ENCODE results near the gene IL9.
"Not testable (repeated sequence)": the region's sequence is repeated elsewhere in the genome, so short reads cannot be mapped to it uniquely, and the experiment has no call there.

The IL9 gene

DNA sequence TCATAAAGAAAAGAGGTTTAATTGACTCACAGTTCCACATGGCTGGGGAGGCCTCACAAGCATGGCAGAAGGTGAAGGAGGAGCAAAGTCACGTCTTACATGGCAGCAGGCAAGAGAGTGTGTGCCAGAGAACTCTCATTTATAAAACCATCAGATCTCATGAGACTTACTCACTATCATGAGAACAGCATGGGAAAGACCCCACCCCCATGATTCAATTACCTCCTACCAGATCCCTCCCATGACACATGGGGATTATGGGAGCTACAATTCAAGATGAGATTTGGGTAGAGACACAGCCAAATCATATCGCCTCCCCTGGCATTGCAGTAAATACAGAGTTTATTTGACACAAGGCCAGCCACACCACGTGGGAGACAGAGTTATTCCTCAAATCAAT, 36.5 kb downstream of the IL9 start:
- not testable (repeated sequence) for H3K14ac ChIP-seq (ENCODE audit: low read length); H4K91ac ChIP-seq (ENCODE audit: low read depth, low read length, poor library complexity); H3K23ac ChIP-seq (ENCODE audit: low read depth, low read length, poor library complexity); H2AK5ac ChIP-seq (ENCODE audit: low read depth, low read length); H2BK12ac ChIP-seq (ENCODE audit: low read length); H3K27me3 ChIP-seq (ENCODE audit: control insufficient read depth in 3 of 3, insufficient read depth in 3 of 3, low read depth in 1 of 3, low read length in 3 of 3); H3K9ac ChIP-seq (ENCODE audit: low read depth, low read length, poor library complexity); H3K9me3 ChIP-seq (replicated peaks in 1 of 2; ENCODE audit: control insufficient read depth in 2 of 2, insufficient read depth in 1 of 2, low read depth in 1 of 2, low read length in 2 of 2); H3K79me1 ChIP-seq (ENCODE audit: low read depth, low read length); H3K18ac ChIP-seq (ENCODE audit: low read length); H3K27ac ChIP-seq (replicated peaks; ENCODE audit: low read length); H2AFZ ChIP-seq (ENCODE audit: low read length); H3K4me2 ChIP-seq (ENCODE audit: insufficient read depth, low read length, poor library complexity, severe bottlenecking); H3K4ac ChIP-seq (ENCODE audit: low read length); H2BK5ac ChIP-seq (ENCODE audit: low read length); H3K36me3 ChIP-seq (replicated peaks in 1 of 2; ENCODE audit: control insufficient read depth in 2 of 2, insufficient read depth in 2 of 2, low read length in 2 of 2); H2BK15ac ChIP-seq (ENCODE audit: low read length); H4K8ac ChIP-seq (ENCODE audit: low read depth, low read length); H3K4me3 ChIP-seq (ENCODE audit: low read length in 2 of 2); H2BK120ac ChIP-seq (ENCODE audit: low read depth, low read length); H3K4me1 ChIP-seq (ENCODE audit: control insufficient read depth in 2 of 2, insufficient read depth in 1 of 2, low read depth in 1 of 2, low read length in 2 of 2); DNase-seq (ENCODE audit: low spot score)
- WGBS, 2 donors (ENCODE audit: extremely low coverage in 2 of 2, insufficient read length in 2 of 2, insufficient replicate concordance in 1 of 2), result no CpG with 5 or more reads among the region's 3 CpGs

DNA sequence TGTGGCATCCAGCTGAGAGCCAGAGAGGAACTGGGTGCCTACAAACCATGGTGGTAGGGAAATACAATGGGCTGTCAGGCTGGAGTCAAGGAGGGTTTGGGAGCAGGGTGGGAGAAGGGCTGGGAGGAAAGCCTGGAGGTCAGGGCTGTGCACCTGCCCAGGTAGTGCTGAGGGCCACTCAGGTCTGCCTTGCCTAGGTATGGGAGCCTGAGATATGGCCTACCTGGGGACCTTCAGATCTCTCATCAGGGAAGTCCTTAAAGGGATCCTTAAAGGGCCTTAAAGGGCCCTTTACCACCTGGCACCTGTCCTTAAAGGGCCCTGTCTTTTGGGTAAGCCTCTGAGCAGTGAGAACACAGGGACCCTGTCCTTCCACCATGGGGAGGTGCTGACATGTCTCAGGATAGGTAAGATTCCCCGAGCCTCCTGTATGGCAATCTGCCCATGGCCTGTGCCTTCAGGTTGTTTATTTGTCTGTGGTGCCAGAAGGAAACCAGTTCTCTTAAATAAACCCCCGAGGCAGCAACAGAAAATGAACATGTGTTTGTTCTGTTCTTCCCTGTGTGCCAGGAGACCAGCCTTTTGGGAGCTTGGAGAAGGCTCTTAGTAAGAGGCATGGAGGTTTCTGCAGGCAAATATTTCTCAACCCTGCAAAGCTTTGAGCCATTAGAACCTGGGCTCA, 37.9 kb downstream of the IL9 start:
- no peaks in the 10 kb centered on the region for H3K9me3 ChIP-seq (replicated peaks in 1 of 2; ENCODE audit: control insufficient read depth in 2 of 2, insufficient read depth in 1 of 2, low read depth in 1 of 2, low read length in 2 of 2)
- DNase-seq (ENCODE audit: low spot score), result no peak
- no peak overlapping the region for H4K91ac ChIP-seq (ENCODE audit: low read depth, low read length, poor library complexity)

DNA sequence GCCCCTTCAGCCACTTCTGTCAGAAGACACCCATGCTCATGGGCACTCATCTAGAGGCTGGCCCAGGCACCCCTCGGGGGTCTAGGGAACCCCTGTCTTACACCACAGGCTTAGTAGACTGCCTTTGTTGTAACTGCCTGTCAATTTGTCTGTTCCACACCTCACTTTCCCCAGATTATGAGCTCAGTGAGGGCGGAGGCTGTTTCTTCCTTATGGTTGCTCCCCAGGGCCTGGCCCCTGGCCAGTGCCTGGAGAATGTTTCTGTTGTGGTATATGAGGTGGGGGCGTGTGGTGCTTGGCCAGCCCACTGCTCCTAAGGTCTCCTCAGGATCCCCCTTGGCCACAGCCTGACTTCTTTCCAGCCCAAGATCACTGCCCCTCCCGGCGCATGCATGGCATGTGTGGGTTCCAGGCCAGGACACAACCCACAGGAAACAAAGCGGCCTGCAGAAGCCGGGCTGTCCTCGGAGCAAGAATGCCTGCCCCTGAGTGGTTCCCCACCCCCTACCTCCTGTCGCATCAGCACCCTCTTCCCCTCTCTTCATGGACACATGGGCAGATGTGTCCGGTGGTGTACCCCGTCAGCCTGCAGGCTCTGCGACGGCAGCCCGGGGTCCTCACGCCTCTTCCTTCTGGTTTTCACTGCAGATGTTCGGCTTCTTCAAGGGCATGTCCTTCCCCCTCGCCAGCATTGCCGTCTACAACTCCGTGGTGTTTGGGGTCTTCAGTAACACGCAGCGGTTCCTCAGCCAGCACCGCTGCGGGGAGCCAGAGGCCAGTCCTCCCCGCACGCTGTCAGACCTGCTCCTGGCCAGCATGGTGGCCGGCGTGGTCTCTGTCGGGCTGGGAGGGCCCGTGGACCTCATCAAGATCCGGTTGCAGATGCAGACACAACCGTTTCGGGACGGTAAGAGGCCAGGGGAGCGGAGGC, 43.5 kb downstream of the IL9 start:
- H3K36me3 ChIP-seq (replicated peaks in 1 of 2; ENCODE audit: control insufficient read depth in 2 of 2, insufficient read depth in 2 of 2, low read length in 2 of 2), result no peaks in the 10 kb centered on the region
- no peak overlapping the region for H4K8ac ChIP-seq (ENCODE audit: low read depth, low read length)
- no peaks in the 10 kb centered on the region for H3K9me3 ChIP-seq (replicated peaks in 1 of 2; ENCODE audit: control insufficient read depth in 2 of 2, insufficient read depth in 1 of 2, low read depth in 1 of 2, low read length in 2 of 2)
- H2BK12ac ChIP-seq (ENCODE audit: low read length), result no peak overlapping the region
- H2BK5ac ChIP-seq (ENCODE audit: low read length), result no peak overlapping the region
- no peaks in the 10 kb centered on the region for H3K79me1 ChIP-seq (ENCODE audit: low read depth, low read length)
- no peak overlapping the region for H2BK15ac ChIP-seq (ENCODE audit: low read length)
- no peaks in the 10 kb centered on the region for H3K27me3 ChIP-seq (ENCODE audit: control insufficient read depth in 3 of 3, insufficient read depth in 3 of 3, low read depth in 1 of 3, low read length in 3 of 3)
- no peak overlapping the region for H3K18ac ChIP-seq (ENCODE audit: low read length)
- H2AK5ac ChIP-seq (ENCODE audit: low read depth, low read length), result peak overlapping the region; percentile 32
- H3K23ac ChIP-seq (ENCODE audit: low read depth, low read length, poor library complexity), result no peak overlapping the region
- H3K4ac ChIP-seq (ENCODE audit: low read length), result peak overlapping the region; percentile 6
- no CpG with 5 or more reads among the region's 34 CpGs for WGBS, 2 donors (ENCODE audit: extremely low coverage in 2 of 2, insufficient read length in 2 of 2, insufficient replicate concordance in 1 of 2)
- H3K4me2 ChIP-seq (ENCODE audit: insufficient read depth, low read length, poor library complexity, severe bottlenecking), result no peak overlapping the region
- no peak overlapping the region for H2BK120ac ChIP-seq (ENCODE audit: low read depth, low read length)
- peak overlapping the region in 1 of 2 donors; percentile 3 for H3K4me3 ChIP-seq (ENCODE audit: low read length in 2 of 2)
- no peak overlapping the region for H3K14ac ChIP-seq (ENCODE audit: low read length)
- no peaks in the 10 kb centered on the region for H3K4me1 ChIP-seq (ENCODE audit: control insufficient read depth in 2 of 2, insufficient read depth in 1 of 2, low read depth in 1 of 2, low read length in 2 of 2)
- no peak overlapping the region for H4K91ac ChIP-seq (ENCODE audit: low read depth, low read length, poor library complexity)
- no peak overlapping the region for H2AFZ ChIP-seq (ENCODE audit: low read length)
- H3K9ac ChIP-seq (ENCODE audit: low read depth, low read length, poor library complexity), result no peak overlapping the region
- no peak overlapping the region for H3K27ac ChIP-seq (replicated peaks; ENCODE audit: low read length)
- no peak for DNase-seq (ENCODE audit: low spot score)

More for the DNA sequence above, 37.9 kb downstream of the IL9 start:
- Histone ChIP-seq H2BK120ac (ENCODE audit: low read depth, low read length) (no peak overlapping the region), H3K18ac (ENCODE audit: low read length) (no peak overlapping the region), H3K9ac (ENCODE audit: low read depth, low read length, poor library complexity) (no peak overlapping the region), H2BK12ac (ENCODE audit: low read length) (no peak overlapping the region), H3K14ac (ENCODE audit: low read length) (no peak overlapping the region), H3K4me2 (ENCODE audit: insufficient read depth, low read length, poor library complexity, severe bottlenecking) (no peak overlapping the region), H3K27ac (replicated peaks; ENCODE audit: low read length) (no peak overlapping the region), H2AFZ (ENCODE audit: low read length) (no peak overlapping the region), H2BK5ac (ENCODE audit: low read length) (no peak overlapping the region), H3K4ac (ENCODE audit: low read length) (no peak overlapping the region), H2BK15ac (ENCODE audit: low read length) (no peak overlapping the region), H3K4me3 (ENCODE audit: low read length in 2 of 2) (no peak overlapping the region), H2AK5ac (ENCODE audit: low read depth, low read length) (no peak overlapping the region), H4K8ac (ENCODE audit: low read depth, low read length) (no peak overlapping the region), H3K4me1 (ENCODE audit: control insufficient read depth in 2 of 2, insufficient read depth in 1 of 2, low read depth in 1 of 2, low read length in 2 of 2) (no peaks in the 10 kb centered on the region), H3K23ac (ENCODE audit: low read depth, low read length, poor library complexity) (no peak overlapping the region), H3K36me3 (replicated peaks in 1 of 2; ENCODE audit: control insufficient read depth in 2 of 2, insufficient read depth in 2 of 2, low read length in 2 of 2) (no peaks in the 10 kb centered on the region), H3K27me3 (ENCODE audit: control insufficient read depth in 3 of 3, insufficient read depth in 3 of 3, low read depth in 1 of 3, low read length in 3 of 3) (no peaks in the 10 kb centered on the region), H3K79me1 (ENCODE audit: low read depth, low read length) (no peaks in the 10 kb centered on the region)
- WGBS, 2 donors (ENCODE audit: extremely low coverage in 2 of 2, insufficient read length in 2 of 2, insufficient replicate concordance in 1 of 2), result no CpG with 5 or more reads among the region's 2 CpGs

DNA sequence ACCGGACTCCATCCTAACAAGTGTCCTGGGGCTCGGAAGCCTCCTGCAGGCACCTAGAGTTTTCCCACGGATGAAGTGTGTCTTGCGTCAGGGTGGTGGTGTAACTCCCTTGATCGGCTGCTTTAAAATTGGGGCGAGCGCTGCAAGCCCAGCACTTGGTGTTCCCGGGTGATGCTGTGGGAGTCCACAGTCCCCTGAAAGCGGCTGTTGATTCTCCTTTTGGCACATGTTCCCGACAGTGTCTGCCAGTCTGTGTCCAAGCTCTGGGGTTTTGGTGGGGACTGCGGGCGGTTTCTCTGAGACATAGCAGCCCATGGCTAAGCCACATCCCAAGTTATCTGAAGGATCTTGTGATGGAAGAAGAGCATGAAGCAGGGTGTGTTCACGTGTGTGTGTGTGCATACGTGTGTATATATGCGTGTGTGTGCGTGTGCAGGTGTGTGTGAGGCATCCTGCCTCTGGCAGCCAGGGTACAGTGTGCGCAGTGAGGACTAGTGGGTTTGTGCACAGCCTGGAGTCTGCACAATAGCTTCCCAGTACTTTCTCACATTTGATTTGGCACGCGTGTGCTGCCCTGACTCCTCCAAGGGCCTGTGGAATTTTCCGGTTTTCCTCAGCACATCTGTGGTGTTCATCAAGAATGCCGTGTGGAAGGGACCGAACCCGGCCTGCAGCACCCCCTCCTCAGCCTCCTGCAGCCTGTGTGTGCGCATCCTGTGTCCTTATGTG, 44.3 kb downstream of the IL9 start:
- no peak overlapping the region for H3K4me3 ChIP-seq (ENCODE audit: low read length in 2 of 2)
- no peak overlapping the region for H3K23ac ChIP-seq (ENCODE audit: low read depth, low read length, poor library complexity)
- H4K8ac ChIP-seq (ENCODE audit: low read depth, low read length), result no peak overlapping the region
- no peak for DNase-seq (ENCODE audit: low spot score)
- no peak overlapping the region for H2AK5ac ChIP-seq (ENCODE audit: low read depth, low read length)
- H3K4ac ChIP-seq (ENCODE audit: low read length), result no peak overlapping the region
- no CpG with 5 or more reads among the region's 24 CpGs for WGBS, 2 donors (ENCODE audit: extremely low coverage in 2 of 2, insufficient read length in 2 of 2, insufficient replicate concordance in 1 of 2)
- H2AFZ ChIP-seq (ENCODE audit: low read length), result no peak overlapping the region
- H2BK12ac ChIP-seq (ENCODE audit: low read length), result no peak overlapping the region
- H2BK5ac ChIP-seq (ENCODE audit: low read length), result no peak overlapping the region
- no peaks in the 10 kb centered on the region for H3K9me3 ChIP-seq (replicated peaks in 1 of 2; ENCODE audit: control insufficient read depth in 2 of 2, insufficient read depth in 1 of 2, low read depth in 1 of 2, low read length in 2 of 2)
- no peaks in the 10 kb centered on the region for H3K27me3 ChIP-seq (ENCODE audit: control insufficient read depth in 3 of 3, insufficient read depth in 3 of 3, low read depth in 1 of 3, low read length in 3 of 3)
- no peaks in the 10 kb centered on the region for H3K36me3 ChIP-seq (replicated peaks in 1 of 2; ENCODE audit: control insufficient read depth in 2 of 2, insufficient read depth in 2 of 2, low read length in 2 of 2)
- no peak overlapping the region for H3K18ac ChIP-seq (ENCODE audit: low read length)
- H3K4me2 ChIP-seq (ENCODE audit: insufficient read depth, low read length, poor library complexity, severe bottlenecking), result no peak overlapping the region
- no peak overlapping the region for H2BK120ac ChIP-seq (ENCODE audit: low read depth, low read length)
- no peak overlapping the region for H2BK15ac ChIP-seq (ENCODE audit: low read length)
- H3K9ac ChIP-seq (ENCODE audit: low read depth, low read length, poor library complexity), result no peak overlapping the region
- H4K91ac ChIP-seq (ENCODE audit: low read depth, low read length, poor library complexity), result no peak overlapping the region
- no peaks in the 10 kb centered on the region for H3K79me1 ChIP-seq (ENCODE audit: low read depth, low read length)
- H3K14ac ChIP-seq (ENCODE audit: low read length), result no peak overlapping the region
- no peak overlapping the region for H3K27ac ChIP-seq (replicated peaks; ENCODE audit: low read length)
- H3K4me1 ChIP-seq (ENCODE audit: control insufficient read depth in 2 of 2, insufficient read depth in 1 of 2, low read depth in 1 of 2, low read length in 2 of 2), result no peaks in the 10 kb centered on the region
